Stimulated activated CD4-positive, alpha-beta T cell treated with anti-CD3 and anti-CD28 coated beads, TNF-alpha, amount 100 ng/mL, for 24 hours (primary cell): ENCODE measurements around the gene CDH4.

Source experiments
- DNase-seq, 3 experiments: peaks; one replicate each; pipeline ENCODE4 v3.0.0-alpha.2; 2020; ENCODE audit warnings: low read depth in 3 of 3

Gene CDH4

GRCh38 chr20:61355585-61355984 lies 103.5 kb downstream of the CDH4 start:
- DNase-seq = no peak

GRCh38 chr20:61356196-61356595 lies 104.1 kb downstream of the CDH4 start:
- DNase-seq = no peak

DNA sequence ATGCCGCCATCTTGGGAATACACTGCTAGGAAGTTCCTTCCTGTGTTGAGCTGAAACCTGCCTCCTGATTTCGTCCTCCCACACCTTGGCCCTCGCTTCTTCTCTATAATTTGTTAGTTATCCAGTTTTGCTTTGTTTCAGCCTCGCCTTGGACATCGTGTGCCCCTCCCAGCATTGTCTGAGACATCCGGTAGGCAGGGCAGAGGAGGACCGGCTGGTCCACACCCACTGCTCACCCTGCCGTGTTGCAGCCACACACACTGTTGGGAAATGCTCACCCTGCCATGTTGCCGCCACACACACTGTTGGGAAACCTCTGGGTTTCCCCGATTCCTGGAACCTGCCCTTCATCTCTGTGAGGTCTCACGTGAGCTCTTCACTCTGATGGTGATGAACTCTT lies 105.1 kb downstream of the CDH4 start:
- DNase-seq = no peak

DNA sequence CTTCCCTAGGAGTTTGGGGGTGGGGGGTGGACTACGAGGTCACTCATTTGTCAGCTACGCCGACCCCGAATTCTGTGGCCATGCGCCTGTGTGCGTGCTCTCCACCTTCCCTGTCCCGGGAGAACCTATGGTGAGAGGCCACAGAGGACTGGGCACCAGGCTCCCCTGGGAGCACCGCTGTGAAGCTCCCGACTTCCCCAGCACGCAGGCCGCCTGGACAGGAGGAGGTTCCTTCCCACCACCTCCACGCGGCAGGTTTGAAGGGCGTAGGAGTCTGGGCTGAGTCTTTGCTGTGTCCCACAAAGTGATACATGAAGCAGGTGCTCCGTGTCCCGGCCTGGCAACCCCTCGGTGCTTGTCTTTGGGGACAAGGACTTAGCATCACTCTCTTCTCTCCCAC lies 107.2 kb downstream of the CDH4 start:
- DNase-seq = no peak

- DNase-seq = no peak
Observed at GRCh38 chr20:61360296-61360695, 108.2 kb downstream of the CDH4 start.

- no peak for DNase-seq
Observed at GRCh38 chr20:61360940-61361339, 108.9 kb downstream of the CDH4 start.

DNA sequence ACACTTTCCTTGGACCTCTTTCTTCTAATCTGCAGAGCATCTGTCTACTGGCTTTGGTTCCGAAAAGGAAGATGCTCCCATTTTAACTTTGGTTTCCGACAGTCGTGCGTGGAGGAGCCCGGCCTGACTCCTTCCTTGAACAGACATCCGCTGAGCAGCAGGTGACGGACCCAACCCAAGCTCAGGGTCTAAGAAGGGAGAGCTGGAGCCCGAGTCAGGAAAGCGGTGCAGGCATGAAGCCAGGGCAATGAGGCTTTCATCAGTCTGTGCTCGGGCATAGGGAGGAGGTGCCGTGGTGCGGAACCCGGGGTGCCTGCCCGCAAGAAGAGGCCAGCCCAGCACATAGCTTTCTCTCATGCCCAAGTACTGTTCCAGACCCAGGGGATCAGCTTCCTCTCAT lies 109.4 kb downstream of the CDH4 start:
- no peak for DNase-seq

DNA sequence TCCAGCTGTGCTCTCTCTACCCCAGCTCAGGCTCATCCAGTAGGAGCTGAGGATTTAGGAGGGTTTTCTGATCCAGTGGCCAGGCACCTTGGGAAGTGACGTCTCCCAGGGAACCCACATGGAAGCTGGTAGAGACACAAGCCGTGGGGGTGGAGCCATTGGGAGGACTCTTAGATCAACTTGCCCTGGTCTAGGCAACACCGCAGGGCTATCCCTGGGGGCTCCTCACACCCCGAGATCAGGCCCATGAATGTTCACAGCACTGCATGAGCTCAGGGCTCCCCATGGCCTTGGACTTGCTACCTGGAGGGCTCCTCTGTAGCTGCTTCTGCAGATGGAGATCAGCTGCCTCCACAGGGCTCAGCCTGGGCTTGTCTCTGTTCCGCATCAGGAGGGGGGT lies 112.1 kb downstream of the CDH4 start:
- DNase-seq = no peak

GRCh38 chr20:61366914-61367313 lies 114.9 kb downstream of the CDH4 start:
- DNase-seq = no peak

DNA sequence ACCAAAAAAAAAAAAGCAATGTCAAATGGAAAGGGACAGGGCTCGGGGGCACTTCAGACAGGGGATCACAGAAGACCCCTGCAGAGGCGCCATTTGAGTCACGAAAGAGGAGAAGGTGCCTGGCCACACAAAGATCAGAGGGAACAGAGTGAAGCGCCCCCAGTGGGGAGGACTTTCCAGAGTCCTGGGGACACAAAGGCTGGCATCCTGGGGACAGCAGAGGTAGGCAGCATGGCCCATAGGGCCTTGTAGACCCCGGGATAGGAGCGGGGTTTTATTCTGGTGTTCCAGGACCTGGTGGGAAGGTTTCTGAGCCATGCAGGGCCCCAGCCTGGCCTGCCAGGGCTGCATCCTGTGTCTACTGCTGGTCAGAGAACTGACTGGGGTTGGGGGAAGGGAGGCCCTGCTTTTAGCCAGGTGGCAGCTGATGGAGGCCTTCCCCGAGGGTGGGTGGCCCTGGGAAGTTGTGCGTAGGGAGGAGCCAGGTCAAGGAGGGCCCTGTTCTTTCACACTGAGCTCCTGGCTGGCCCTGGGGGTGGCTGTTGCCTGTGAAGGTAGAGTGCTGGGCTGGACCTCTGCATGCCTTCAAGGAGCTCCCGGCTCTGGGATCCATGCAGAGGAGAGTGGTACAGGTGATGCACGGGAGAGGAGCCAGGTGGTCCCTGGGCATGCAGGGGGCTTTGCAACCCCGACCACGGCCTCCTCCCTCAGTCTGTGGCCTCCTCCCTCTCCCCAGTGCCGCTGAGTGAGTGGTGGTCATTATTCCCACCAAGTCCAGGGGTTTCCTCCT lies 117.9 kb downstream of the CDH4 start:
- DNase-seq = no peak

DNA sequence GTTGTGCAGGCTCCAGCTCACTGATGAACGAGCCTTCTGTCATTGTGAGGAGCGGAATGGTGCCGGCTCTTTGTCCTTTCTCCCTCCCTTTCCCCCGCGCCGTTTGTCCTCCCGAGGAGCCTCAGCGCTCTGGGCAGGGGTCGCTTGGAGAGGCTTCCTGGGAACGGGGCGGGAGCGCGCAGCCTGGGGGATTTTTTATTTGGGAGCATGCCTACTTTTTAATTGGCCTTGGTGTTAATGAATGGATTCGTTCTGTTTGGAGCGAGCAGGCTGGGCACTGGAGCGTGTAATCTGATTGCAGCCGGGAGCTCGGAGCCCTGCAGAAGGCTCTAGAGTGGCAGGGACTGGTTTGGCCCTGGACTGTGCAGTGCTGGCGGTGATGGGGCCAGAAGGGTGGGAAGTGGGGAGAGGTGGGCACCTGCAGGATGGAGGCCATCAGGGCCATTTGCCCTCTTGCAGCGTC lies 118.8 kb downstream of the CDH4 start:
- no peak for DNase-seq

- DNase-seq = no peak
Observed at GRCh38 chr20:61371501-61372136, 119.6 kb downstream of the CDH4 start.

- DNase-seq = no peak
Observed at GRCh38 chr20:61372137-61373054, 120.3 kb downstream of the CDH4 start.

DNA sequence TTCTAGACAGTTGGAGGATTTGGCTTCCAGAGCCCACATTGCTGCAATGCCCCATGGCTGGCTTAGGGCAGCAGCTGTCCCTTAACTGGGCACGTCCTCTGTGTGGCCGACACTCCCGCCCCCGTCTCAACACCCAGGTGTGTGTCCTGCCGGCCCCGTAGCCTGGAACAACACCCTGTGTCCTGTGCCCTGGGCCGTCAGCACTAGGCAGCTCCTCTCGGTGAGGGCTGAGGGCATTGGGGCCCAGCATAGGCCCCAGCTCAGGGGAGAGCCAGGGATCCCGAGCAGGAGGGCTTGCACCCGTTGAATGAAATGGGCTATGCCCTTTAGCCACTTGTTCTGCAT lies 121.0 kb downstream of the CDH4 start:
- DNase-seq = no peak

- no peak for DNase-seq
Observed at GRCh38 chr20:61373956-61374545, 122.0 kb downstream of the CDH4 start.

DNA sequence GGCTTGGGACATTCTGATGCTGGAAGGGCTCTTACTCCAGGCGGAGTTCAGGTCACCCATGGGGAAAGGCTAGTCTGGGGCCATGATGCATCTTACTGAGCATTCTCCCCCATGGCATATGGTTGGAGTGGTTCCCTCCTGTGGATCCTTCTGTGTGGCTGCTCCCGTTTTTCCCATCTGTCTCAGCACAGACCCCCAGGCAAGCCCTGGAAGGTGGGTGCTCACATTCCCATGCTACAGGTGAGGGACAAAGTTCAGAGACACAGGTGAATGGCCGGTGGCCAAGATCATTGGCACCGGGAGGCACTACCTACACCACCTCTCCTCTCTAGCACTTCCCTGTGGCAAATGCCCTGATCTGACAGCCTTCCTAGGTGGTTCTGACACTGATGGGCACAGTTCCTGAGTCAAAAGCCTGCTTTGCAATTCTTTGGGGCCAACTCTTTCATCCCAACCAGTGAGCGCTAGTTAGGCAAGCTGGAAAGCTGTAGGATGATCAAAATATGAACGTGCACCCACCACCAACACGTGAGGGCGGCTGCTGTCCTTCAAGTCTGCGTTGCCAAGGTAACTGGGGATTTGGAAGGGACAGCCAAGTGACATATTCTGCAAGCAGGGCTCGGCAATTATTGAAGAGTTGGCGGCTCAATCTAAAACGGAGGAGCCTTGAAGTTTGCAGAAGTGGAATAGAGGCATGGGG lies 124.6 kb downstream of the CDH4 start:
- no peak for DNase-seq

DNA sequence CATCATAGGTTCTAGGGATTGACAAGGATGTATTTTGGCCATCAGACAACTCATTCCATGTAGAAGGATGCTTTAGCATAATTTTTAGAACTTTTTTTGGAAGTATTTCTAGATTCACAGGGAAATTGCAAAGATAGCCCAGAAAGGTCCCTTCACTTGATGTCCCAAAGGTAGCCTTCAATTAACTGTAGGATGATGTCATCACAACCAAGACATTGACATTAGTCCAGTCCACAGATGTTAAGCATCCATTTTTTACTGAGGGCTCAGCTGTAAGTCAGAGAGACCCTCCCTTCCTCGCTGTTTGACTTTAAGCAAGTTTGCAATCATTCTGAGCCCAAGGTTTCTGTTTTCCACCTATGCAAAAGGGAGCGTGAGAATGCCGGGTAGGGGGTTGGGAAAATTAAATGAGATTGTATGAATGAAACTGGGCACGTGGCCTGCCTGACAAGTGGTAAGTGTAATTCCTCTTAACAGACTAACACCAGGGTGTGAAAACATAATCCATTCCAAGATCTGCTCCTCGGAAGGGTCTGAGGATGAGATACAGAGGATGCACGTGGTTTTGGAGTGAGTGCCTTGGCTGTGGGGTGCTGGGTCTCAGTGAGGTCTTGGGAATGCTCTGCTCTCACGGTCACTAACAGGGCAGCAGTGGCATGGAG lies 126.8 kb downstream of the CDH4 start:
- no peak for DNase-seq

DNA sequence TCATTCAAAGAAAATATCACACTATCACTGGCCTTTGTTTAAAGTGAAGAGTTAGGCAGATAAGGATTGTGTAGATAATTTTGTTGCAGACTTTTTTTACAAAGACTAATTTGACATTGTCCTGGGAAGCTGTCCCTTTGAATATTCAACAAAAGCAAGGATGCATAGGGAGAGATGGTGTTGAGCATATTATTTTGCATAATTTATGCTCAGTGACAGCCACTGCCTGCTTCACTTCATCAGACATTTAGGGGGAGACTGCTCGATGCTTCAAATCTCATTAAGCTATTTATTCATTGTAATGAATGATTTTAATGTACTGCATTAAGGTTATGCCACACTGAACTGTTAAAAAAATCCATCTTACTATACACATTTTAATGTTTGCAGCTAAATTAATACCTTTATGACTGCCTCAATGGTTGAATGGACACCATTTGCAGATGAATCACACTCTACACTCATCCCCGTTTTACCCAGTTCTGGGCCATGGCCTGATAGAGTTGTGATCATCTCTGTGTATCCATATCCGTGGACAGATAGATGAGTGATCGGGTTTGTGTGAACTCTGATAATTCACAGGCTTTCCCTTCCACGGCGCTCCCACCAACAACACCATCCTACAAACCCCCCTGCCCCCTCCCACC lies 128.0 kb downstream of the CDH4 start:
- DNase-seq = no peak

- DNase-seq = no peak
Observed at GRCh38 chr20:61380545-61380915, 128.5 kb downstream of the CDH4 start.

GRCh38 chr20:61382194-61382593 lies 130.1 kb downstream of the CDH4 start:
- DNase-seq = no peak

DNA sequence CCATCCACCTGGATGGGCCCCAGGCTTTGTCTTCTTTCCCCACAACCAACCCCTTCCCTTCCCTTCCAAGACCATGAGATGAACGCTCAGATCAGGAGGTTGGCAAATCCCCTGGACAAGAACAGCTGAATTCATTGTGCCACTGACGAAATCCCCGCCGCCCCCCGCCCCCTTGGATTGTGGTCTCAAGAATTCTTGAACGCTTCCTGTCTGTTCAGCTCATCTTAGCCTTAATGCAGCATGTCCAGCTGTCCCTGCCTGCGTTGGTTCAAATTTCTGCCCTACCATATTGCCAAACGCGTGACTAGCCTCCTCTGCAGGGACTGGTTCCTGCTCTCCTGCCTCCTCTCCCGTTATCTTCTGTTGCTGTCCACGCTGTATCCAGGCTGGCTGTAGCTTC lies 133.2 kb downstream of the CDH4 start:
- DNase-seq = no peak
